Vagina (tissue), 2 donors: ENCODE data around the gene DLX1. TPM values are rescaled to one million over a fixed set of nuclear protein-coding genes. Genes with fewer than 3 reads are reported as not detected.
A peak's percentile ranks its signal among the peaks of the same experiment; 100 is the strongest.

ENCODE experiments used
- DNase-seq, 2 donors: peaks; one replicate each; pipeline ENCODE4 v3.0.0-alpha.2; 2017; ENCODE audit errors: extremely low spot score in 2 of 2
- H3K27ac ChIP-seq: fragments of 200-600 bp; sonication (generic); one replicate; pipeline ENCODE4 v1.5.1; 2019
- H3K27me3 ChIP-seq: fragments of 200-600 bp; sonication (generic); one replicate; pipeline ENCODE4 v1.5.1; 2019
- H3K36me3 ChIP-seq, 2 donors: fragments of 200-600 bp; sonication (generic); one replicate each; pipeline ENCODE4 v1.5.1; 2017 to 2019
- H3K4me1 ChIP-seq: fragments of 200-600 bp; sonication (generic); one replicate; pipeline ENCODE4 v1.5.1; 2019
- H3K4me3 ChIP-seq, 2 donors: fragments of 200-600 bp; sonication (generic); 1 replicate in 1 of 2; 2 replicates in 1 of 2; pipeline ENCODE4 v1.5.1; 2016 to 2019
- H3K9me3 ChIP-seq: fragments of 200-600 bp; sonication (generic); one replicate; pipeline ENCODE4 v1.5.1; 2019
- CTCF ChIP-seq, 3 experiments: fragments of 450-650 bp in 2 of 3; fragments of 200-600 bp in 1 of 3; sonication (generic) in 1 of 3; IDR thresholded peaks; one replicate each; pipeline ENCODE4 v1.5.1; 2017 to 2019; ENCODE audit warnings: antibody characterized with exemption in 3 of 3, mild to moderate bottlenecking in 2 of 3, moderate library complexity in 2 of 3
- POLR2A ChIP-seq, 2 donors: fragments of 450-650 bp; IDR thresholded peaks; one replicate each; pipeline ENCODE4 v1.6.1; 2017; ENCODE audit warnings: antibody characterized with exemption in 2 of 2, mild to moderate bottlenecking in 2 of 2, moderate library complexity in 2 of 2
- POLR2AphosphoS5 ChIP-seq, 2 donors: sonication (generic); formaldehyde crosslinking; IDR thresholded peaks; one replicate each; pipeline ENCODE4 v1.9.0; 2017; ENCODE audit warnings: antibody characterized with exemption in 2 of 2, mild to moderate bottlenecking in 2 of 2, low read depth in 1 of 2; ENCODE audit not compliant: insufficient read depth in 1 of 2
- intact Hi-C: fragments of 100-400 bp; cut with DNase I; formaldehyde crosslinking; loops from one replicate; pipeline ENCODE4 v1.15.1; 2023
- total RNA-seq: library from RNA; depleted of rRNA; stranded (reverse); fragments of >200 nt; gene quantifications from one replicate; pipeline ENCODE4 v1.2.3, GENCODE V29; 2016

The DLX1 gene
- total RNA-seq, 1 donor from 2014 or later: not detected

- H3K27ac ChIP-seq: no peak overlapping the region
- H3K9me3 ChIP-seq: no peaks in the 10 kb centered on the region
- no peak for TF ChIP-seq POLR2AphosphoS5 (IDR thresholded peaks at IDR 0.05; ENCODE audit: insufficient read depth in 1 of 2, low read depth in 1 of 2)
- no peak for TF ChIP-seq POLR2A (IDR thresholded peaks at IDR 0.05)
- TF ChIP-seq CTCF (IDR thresholded peaks at IDR 0.05): no peak
- DNase-seq: peak in 1 of 2 donors; percentile 29
- H3K36me3 ChIP-seq: no peaks in the 10 kb centered on the region
- H3K4me3 ChIP-seq: peak overlapping the region; percentile 34 to 40
- peaks cover 62% of the 10 kb centered on the region for H3K27me3 ChIP-seq
- intact Hi-C loops: no loop called here
- peaks cover 41% of the 10 kb centered on the region for H3K4me1 ChIP-seq
These were observed 987 bp upstream of the DLX1 start for GRCh38 chr2:172084395-172084644.

- no peak for TF ChIP-seq POLR2A (IDR thresholded peaks at IDR 0.05)
- peak in 1 of 2 donors; percentile 36 for TF ChIP-seq POLR2AphosphoS5 (IDR thresholded peaks at IDR 0.05; ENCODE audit: insufficient read depth in 1 of 2, low read depth in 1 of 2)
- H3K9me3 ChIP-seq: no peaks in the 10 kb centered on the region
- H3K36me3 ChIP-seq: no peaks in the 10 kb centered on the region
- DNase-seq: peak in 1 of 2 donors; percentile 84
- peaks cover 41% of the 10 kb centered on the region for H3K4me1 ChIP-seq
- H3K4me3 ChIP-seq: peak overlapping the region; percentile 34 to 40
- H3K27me3 ChIP-seq: peaks cover 65% of the 10 kb centered on the region
- intact Hi-C loops: no loop called here
- H3K27ac ChIP-seq: no peak overlapping the region
These were observed 455 bp upstream of the DLX1 start for GRCh38 chr2:172084645-172085459.

- Histone ChIP-seq H3K27ac (no peak overlapping the region), H3K36me3 (no peaks in the 10 kb centered on the region), H3K4me1 (peaks cover 41% of the 10 kb centered on the region), H3K9me3 (no peaks in the 10 kb centered on the region), H3K4me3 (peak overlapping the region; percentile 34 to 40), H3K27me3 (peaks cover 65% of the 10 kb centered on the region)
- peak in 1 of 2 donors; percentile 76 for DNase-seq
- TF ChIP-seq POLR2A (IDR thresholded peaks at IDR 0.05) (no peak), POLR2AphosphoS5 (IDR thresholded peaks at IDR 0.05; ENCODE audit: insufficient read depth in 1 of 2, low read depth in 1 of 2) (no peak), CTCF (IDR thresholded peaks at IDR 0.05) (no peak)
- intact Hi-C loops: no loop called here
These were observed 1.2 kb downstream of the DLX1 start for GRCh38 chr2:172086241-172087206.

GRCh38 chr2:172087207-172087779 lies 2.0 kb downstream of the DLX1 start:
- peaks cover 58% of the 10 kb centered on the region for H3K27me3 ChIP-seq
- no peak overlapping the region for H3K27ac ChIP-seq
- peaks cover 41% of the 10 kb centered on the region for H3K4me1 ChIP-seq
- H3K4me3 ChIP-seq: peak overlapping the region in 1 of 2 donors; percentile 40
- intact Hi-C loops: no loop called here
- H3K36me3 ChIP-seq: no peaks in the 10 kb centered on the region
- DNase-seq: peak in 1 of 2 donors; percentile 74
- TF ChIP-seq POLR2AphosphoS5 (IDR thresholded peaks at IDR 0.05; ENCODE audit: insufficient read depth in 1 of 2, low read depth in 1 of 2) (peak in 1 of 2 donors; percentile 10), CTCF (IDR thresholded peaks at IDR 0.05) (no peak), POLR2A (IDR thresholded peaks at IDR 0.05) (no peak)
- H3K9me3 ChIP-seq: no peaks in the 10 kb centered on the region

GRCh38 chr2:172087780-172088244 lies 2.5 kb downstream of the DLX1 start:
- intact Hi-C loops: no loop called here
- Histone ChIP-seq H3K36me3 (no peaks in the 10 kb centered on the region), H3K4me1 (peaks cover 37% of the 10 kb centered on the region), H3K27me3 (peaks cover 54% of the 10 kb centered on the region), H3K4me3 (no peak overlapping the region), H3K9me3 (no peaks in the 10 kb centered on the region), H3K27ac (no peak overlapping the region)
- peak in 1 of 2 donors; percentile 83 for DNase-seq
- TF ChIP-seq POLR2A (IDR thresholded peaks at IDR 0.05) (no peak), CTCF (IDR thresholded peaks at IDR 0.05) (no peak), POLR2AphosphoS5 (IDR thresholded peaks at IDR 0.05; ENCODE audit: insufficient read depth in 1 of 2, low read depth in 1 of 2) (no peak)
